Pancreas (tissue), 10 donors: Measurements from ENCODE around the gene PSMD5. TPM values are rescaled to one million over a fixed set of nuclear protein-coding genes. Genes with fewer than 3 reads are reported as not detected.
"Not testable (repeated sequence)": the region's sequence is repeated elsewhere in the genome, so short reads cannot be mapped to it uniquely, and the experiment has no call there.

Experiments used
- ATAC-seq, 4 donors: fragments of 200-7000 bp; cut with Tn5 transposase; one replicate each; pipeline versions ENCODE4 v1.8.0 to v1.9.1; 2020; ENCODE audit warnings: mild to moderate bottlenecking in 4 of 4, moderate library complexity in 4 of 4
- DNase-seq, 6 donors: peaks; one replicate each; pipeline ENCODE4 v3.0.0-alpha.2; 2020
- FAIRE-seq: peaks from 2 replicates; lab custom pipeline; 2012; peaks lifted over from hg19 to GRCh38; lab: Jason Lieb, UNC
- H3K27ac ChIP-seq, 4 donors: fragments of 200-600 bp; sonication (generic); 1 replicate in 3 of 4; 2 replicates in 1 of 4; pipeline versions ENCODE4 v1.5.0 to v1.8.0; 2020
- H3K27me3 ChIP-seq, 4 donors: fragments of 200-600 bp; one replicate each; pipeline ENCODE4 v1.8.0; 2021
- H3K36me3 ChIP-seq, 3 donors: fragments of 200-600 bp; sonication (generic) in 1 of 3; one replicate each; pipeline versions ENCODE4 v1.5.0 to v1.8.0; 2020 to 2021
- H3K4me1 ChIP-seq, 3 donors: fragments of 200-600 bp; one replicate each; pipeline ENCODE4 v1.8.0; 2021
- H3K4me3 ChIP-seq, 4 donors: fragments of 200-600 bp; sonication (generic) in 2 of 4; one replicate each; pipeline versions ENCODE4 v1.5.0 to v1.8.0; 2020 to 2021
- H3K9me3 ChIP-seq, 4 donors: fragments of 200-600 bp; one replicate each; pipeline ENCODE4 v1.8.0; 2021
- WGBS, 2 donors: extraction: QIAGEN DNeasy Blood & Tissue Kit; methylation state at CpG; one replicate each; pipeline ENCODE4 v1.1.7; 2013; 5-methylcytosine and 5-hydroxymethylcytosine counted together
- intact Hi-C, 3 donors: fragments of 100-400 bp; cut with DNase I; formaldehyde crosslinking; loops; one replicate each; pipeline versions ENCODE4 v1.11.1 to v1.14.2; 2022
- polyA plus RNA-seq, 2 donors: library from polyadenylated mRNA; stranded (reverse); fragments of 200-250 nt; gene quantifications; one replicate each; pipeline ENCODE4 v1.2.3, GENCODE V29; 2013
- total RNA-seq, 6 donors: library from RNA; stranded (reverse); fragmentation: NEBNext Ultra II Directional in 4 of 6; extraction: Animal tissue kit (Norgen Biotek cat#: 25700) in 4 of 6; gene quantifications; one replicate each; pipeline versions ENCODE4 v1.2.1 to v1.2.4, GENCODE V29; 2021 to 2023
- TF ChIP-seq, protein P1 (sequence below), 4 donors: fragments of 200-600 bp; sonication (generic) in 3 of 4; IDR thresholded peaks; one replicate each; pipeline versions ENCODE4 v1.5.0 to v1.8.0; 2021; ENCODE audit warnings: antibody characterized with exemption in 4 of 4
- donor health status: healthy with polysubstance abuse.
- donor health status: DM: no; HTN: no; CAD: no; lungs with moderate emphysema.
- donor health status: DM: no; HTN: no; CAD: no.
- donor health status: control.
- donor health status: control.
- donor health status: Bipolar disorder and iron deficiency.
- donor health status: DM: yes; HTN: yes; CAD: no.
- donor health status: DM: no; HTN: no; CAD: no.
- donor health status: DM: no; HTN: no; CAD: no.
- donor health status: DM: yes; HTN: yes; CAD: no.

The PSMD5 gene
- total and polyA plus RNA-seq, 8 donors = 5.8 to 33.0 (median 20.7) TPM

DNA sequence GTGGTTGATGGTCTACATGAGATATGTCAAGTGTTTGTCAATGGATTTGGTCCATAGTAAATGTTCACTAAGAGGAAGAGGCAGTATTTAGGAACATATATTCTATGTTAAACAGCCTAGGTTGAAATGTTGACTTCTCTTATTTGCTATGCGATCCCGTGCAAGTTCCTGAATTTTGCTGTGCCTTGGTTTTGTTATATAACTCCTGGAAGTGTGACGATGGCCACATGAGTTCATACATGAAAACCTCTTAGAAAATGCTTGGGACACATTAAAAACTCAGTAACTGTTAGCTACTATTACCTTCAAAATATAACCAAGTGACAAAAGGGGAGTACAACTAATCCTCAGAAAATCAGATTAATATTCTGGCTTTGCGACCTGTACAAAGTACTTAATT lies 27.6 kb downstream of the PSMD5 start:
- Histone ChIP-seq H3K9me3 (no peaks in the 10 kb centered on the region), H3K27ac (no peak overlapping the region), H3K4me3 (no peak overlapping the region), H3K27me3 (no peaks in the 10 kb centered on the region), H3K36me3 (peaks cover 0 to 16% (median 0%) of the 10 kb centered on the region in 3 donors), H3K4me1 (peaks cover 0 to 2% (median 0%) of the 10 kb centered on the region in 3 donors)
- ATAC-seq (no peak), DNase-seq (no peak), FAIRE-seq (no peak)
- intact Hi-C loops = no loop called here
- 96 to 97% methylated on average over 4 of the region's 4 CpGs for WGBS, 2 donors
- TF ChIP-seq, protein P1, sequence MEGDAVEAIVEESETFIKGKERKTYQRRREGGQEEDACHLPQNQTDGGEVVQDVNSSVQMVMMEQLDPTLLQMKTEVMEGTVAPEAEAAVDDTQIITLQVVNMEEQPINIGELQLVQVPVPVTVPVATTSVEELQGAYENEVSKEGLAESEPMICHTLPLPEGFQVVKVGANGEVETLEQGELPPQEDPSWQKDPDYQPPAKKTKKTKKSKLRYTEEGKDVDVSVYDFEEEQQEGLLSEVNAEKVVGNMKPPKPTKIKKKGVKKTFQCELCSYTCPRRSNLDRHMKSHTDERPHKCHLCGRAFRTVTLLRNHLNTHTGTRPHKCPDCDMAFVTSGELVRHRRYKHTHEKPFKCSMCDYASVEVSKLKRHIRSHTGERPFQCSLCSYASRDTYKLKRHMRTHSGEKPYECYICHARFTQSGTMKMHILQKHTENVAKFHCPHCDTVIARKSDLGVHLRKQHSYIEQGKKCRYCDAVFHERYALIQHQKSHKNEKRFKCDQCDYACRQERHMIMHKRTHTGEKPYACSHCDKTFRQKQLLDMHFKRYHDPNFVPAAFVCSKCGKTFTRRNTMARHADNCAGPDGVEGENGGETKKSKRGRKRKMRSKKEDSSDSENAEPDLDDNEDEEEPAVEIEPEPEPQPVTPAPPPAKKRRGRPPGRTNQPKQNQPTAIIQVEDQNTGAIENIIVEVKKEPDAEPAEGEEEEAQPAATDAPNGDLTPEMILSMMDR (IDR thresholded peaks at IDR 0.05) = no peak

DNA sequence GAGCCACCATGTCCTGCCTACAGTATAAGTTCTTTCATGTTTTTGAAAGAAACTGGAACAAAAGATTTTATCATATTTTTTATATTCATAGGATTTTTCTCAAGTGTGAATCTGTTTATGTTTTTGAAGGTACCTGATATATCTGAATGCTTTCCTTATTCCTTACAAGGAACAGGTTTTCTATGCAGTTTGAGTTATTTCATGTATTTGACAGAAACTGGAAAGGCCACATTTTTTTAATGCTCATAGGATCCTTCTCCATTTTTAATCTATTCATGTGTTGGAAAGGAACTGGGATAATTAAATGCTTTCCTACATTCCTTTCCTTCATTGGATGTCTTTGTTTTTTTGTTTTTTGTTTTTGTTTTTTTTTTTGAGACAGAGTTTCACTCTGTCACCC lies 33.8 kb downstream of the PSMD5 start:
- FAIRE-seq (no peak), DNase-seq (no peak), ATAC-seq (no peak)
- TF ChIP-seq, protein P1 (IDR thresholded peaks at IDR 0.05) = no peak
- no peaks in the 10 kb centered on the region for H3K27me3 ChIP-seq
- H3K9me3 ChIP-seq = no peaks in the 10 kb centered on the region
- intact Hi-C loops = no loop called here
- no peak overlapping the region for H3K27ac ChIP-seq
- H3K4me1 ChIP-seq = no peaks in the 10 kb centered on the region
- H3K36me3 ChIP-seq = no peaks in the 10 kb centered on the region
- no peak overlapping the region for H3K4me3 ChIP-seq

DNA sequence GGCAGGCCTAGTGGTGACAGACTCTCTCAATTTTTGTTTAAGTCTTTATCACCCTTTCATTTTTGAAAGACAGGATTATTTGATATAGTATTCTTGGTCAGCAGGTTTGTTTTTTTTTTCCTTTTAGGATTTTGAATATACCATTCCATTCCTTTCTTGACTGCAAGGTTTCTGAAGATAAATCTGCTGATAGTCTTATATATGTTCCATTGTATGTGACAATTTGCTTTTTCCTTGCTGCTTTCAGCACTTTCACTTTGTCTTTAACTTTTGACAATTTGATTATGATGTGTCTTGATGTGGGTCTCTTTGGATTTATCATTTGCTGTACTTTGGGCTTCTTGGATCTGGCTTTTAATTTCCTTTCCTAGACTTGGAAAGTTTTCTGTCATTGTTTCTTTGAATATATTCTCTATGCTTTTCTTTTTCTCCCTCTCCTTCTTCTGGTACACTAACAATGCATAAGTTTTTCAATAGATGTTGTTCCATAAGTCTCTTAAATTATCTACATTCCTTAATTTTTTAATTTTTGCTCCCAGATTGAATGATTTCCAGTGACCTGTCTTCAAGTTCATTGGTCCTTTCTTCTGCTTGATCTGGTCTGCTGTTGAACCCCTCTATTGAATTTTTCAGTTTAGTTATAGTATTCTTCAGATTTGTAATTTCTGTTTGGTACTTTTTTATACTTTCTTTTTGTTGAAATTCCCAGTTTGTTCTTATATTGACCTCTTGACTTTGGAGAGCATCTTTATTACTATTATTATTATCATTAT lies 34.9 kb downstream of the PSMD5 start:
- Histone ChIP-seq H3K36me3 (no peaks in the 10 kb centered on the region), H3K27me3 (no peaks in the 10 kb centered on the region), H3K4me3 (no peak overlapping the region), H3K4me1 (no peaks in the 10 kb centered on the region), H3K27ac (no peak overlapping the region), H3K9me3 (no peaks in the 10 kb centered on the region)
- intact Hi-C loops = no loop called here
- DNase-seq (no peak), ATAC-seq (no peak), FAIRE-seq (no peak)
- TF ChIP-seq, protein P1 (IDR thresholded peaks at IDR 0.05) = no peak

DNA sequence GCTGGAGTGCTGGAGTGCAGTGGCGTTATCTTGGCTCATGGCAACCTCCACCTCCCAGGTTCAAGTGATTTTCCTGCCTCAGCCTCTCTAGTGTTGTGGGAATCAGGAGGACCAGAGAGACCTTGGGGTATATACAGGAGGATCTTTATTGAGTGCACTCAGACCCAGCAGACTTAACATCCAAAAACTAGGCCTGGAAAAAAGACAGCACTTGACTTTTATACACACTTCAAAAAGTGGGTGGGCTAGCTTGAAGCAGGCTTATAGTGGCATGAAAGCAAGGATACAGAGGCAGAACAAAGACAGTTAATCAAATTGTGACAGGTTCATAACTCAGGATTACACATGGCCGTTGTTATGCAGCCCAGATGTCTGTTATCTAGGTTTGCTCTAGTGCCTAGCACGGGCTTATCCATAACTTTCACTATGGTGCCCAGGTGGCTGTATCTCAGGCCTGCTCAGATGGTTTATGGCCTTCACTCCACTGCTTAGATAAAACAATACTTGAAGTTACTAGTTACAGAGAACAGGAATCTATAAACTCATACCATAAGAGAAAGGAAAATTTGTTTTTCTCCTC lies 37.8 kb downstream of the PSMD5 start:
- H3K27ac ChIP-seq, intact Hi-C loops, H3K9me3 ChIP-seq, ATAC-seq, H3K27me3 ChIP-seq, DNase-seq, H3K4me1 ChIP-seq, H3K36me3 ChIP-seq, H3K4me3 ChIP-seq, FAIRE-seq: not testable (repeated sequence)
- WGBS, 2 donors = 58 to 60% methylated on average over 3 of the region's 3 CpGs

DNA sequence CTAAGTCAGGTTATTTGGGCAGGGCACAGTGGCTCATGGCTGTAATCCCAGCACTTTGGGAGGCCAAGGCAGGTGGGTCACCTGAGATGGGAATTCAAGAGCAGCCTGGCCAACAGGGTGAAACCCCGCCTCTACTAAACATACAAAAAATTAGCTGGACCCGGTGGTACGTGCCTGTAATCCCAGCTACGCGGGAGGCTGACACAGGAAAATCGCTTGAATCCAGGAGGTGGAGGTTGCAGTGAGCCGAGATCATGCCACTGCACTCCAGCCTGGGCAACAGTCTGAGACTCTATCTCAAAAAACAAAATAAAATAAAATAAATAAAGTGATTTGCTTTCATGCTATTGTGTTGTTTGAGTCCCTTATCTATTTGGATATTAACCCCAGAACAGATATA lies 41.3 kb downstream of the PSMD5 start:
- Histone ChIP-seq H3K27me3 (no peaks in the 10 kb centered on the region), H3K9me3 (no peaks in the 10 kb centered on the region), H3K4me1 (no peaks in the 10 kb centered on the region), H3K36me3 (no peaks in the 10 kb centered on the region), H3K27ac (no peak overlapping the region), H3K4me3 (no peak overlapping the region)
- intact Hi-C loops = no loop called here
- TF ChIP-seq, protein P1 (IDR thresholded peaks at IDR 0.05) = no peak
- no peak for DNase-seq
- FAIRE-seq = no peak
- ATAC-seq = no peak
- WGBS, 2 donors = 86 to 88% methylated on average over 7 of the region's 7 CpGs
